UCSD-AML1 (cell line): ENCODE measurements around the gene DCUN1D1.

ENCODE experiments used
- DNase-seq: peaks from one replicate; lab custom pipeline; 2025; ENCODE audit not compliant: unreplicated experiment; lab: John Stamatoyannopoulos, UW

DCUN1D1 gene

GRCh38 chr3:182902236-182902635, 78.1 kb downstream of the DCUN1D1 start:
- DNase-seq = no peak

- DNase-seq = no peak
These were observed 83.8 kb downstream of the DCUN1D1 start for GRCh38 chr3:182896553-182896952.

- DNase-seq = no peak
These were observed 84.7 kb downstream of the DCUN1D1 start for GRCh38 chr3:182895513-182896112.

GRCh38 chr3:182892226-182892625, 88.1 kb downstream of the DCUN1D1 start:
- DNase-seq = no peak

GRCh38 chr3:182891364-182891763, 89.0 kb downstream of the DCUN1D1 start:
- no peak for DNase-seq

- DNase-seq = no peak
These were observed 90.2 kb downstream of the DCUN1D1 start for GRCh38 chr3:182889948-182890629.
